GM19372 (cell line): ENCODE results near the gene SOX13.

Experiments used
- ATAC-seq: cut with Tn5 transposase; IDR thresholded peaks from one replicate; pipeline ENCODE4 v1.9.1; 2021; ENCODE audit warnings: mild to moderate bottlenecking, low read depth, moderate library complexity; ENCODE audit not compliant: unreplicated experiment

Gene SOX13

DNA sequence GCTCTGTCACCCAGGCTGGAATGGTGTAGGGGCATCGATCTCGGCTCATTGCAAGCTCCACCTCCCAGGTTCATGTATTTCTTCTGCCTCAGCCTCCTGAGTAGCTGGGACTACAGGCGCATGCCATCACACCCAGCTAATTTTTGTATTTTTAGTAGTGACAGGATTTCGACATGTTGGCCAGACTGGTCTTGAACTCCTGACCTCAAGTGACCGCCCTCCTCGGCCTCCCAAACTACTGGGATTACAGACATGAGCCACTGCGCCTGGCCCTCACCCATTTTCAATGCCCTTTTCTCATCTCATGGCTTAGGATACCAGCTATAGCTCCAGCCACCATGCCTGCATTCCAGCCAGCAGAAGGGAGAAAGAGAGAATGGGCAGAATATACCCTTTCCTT, 12.9 kb upstream of the SOX13 start:
- ATAC-seq, result no peak

DNA sequence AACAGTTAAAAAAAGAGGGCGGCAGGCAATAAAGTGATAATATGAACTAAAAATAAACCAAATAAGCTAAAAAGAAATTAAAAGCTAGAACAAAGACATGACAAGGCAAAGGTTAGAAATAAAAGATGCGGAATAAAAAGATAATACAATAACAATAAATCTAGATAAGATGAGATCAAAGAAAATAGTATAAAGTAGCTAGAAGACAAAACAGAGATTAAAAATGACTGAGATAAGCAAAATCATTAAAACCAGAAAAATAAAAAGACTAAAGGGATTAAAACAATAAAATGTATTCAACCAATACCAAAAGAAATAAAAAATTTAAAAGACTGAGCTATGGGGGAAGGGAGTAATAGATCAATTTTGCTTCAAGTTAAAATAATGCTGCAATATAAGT, 10.8 kb upstream of the SOX13 start:
- ATAC-seq, result no peak

DNA sequence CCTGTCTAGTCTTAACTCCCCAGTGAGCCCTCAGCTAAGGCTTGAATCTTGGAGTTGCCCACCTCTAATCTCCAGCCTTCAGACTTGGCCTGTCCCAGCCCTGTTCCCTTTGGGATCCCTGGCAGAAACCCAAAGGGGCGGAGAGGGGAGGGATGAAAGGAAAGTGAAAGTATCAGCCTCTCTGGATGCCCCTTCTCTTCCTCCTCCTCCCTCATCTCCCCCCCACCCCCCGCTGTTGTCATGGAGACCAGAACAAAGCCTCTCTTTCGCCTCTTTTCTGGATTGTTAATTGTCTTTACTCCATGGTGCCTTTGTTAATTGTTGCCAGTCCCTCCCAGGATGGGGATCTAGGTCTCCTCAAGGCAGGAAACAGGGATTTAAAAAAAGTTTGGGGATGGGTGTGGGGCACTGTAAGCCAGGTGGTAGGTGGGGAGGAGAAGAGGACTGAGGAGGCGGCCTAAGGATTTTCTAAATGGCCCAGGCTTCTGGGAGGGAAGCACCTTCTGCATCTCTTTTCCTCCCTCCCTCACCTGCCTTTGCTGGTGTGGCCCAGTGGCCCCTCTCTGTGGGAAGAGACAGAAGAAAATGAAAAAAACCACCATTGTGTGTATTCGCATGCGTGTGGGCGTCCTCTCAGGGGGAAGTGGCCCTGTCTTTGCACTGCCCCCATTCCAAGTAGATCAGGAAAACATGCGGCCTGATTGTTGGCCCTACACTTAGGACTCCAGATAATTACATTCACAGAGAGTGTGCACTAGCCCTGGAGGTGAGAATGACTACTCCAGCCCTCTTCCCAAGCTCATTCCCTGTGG, 7.5 kb upstream of the SOX13 start:
- ATAC-seq, result no peak

DNA sequence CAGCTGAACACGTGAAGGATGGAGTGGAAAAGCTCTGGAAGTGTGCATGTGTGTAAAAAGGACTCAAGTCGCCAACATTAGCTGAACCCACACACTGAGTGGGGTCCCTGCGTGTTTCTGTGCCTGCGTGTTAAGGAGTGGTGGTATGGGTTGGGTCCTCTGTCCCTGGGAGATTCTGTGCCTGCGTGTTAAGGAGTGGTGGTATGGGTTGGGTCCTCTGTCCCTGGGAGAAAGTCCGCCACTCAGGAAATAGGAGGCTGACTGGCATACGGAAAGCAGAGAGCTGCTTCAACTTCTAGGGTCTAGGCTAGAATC, 7.0 kb upstream of the SOX13 start:
- ATAC-seq, result no peak

GRCh38 chr1:204067935-204068334, 5.0 kb upstream of the SOX13 start:
- no peak for ATAC-seq

DNA sequence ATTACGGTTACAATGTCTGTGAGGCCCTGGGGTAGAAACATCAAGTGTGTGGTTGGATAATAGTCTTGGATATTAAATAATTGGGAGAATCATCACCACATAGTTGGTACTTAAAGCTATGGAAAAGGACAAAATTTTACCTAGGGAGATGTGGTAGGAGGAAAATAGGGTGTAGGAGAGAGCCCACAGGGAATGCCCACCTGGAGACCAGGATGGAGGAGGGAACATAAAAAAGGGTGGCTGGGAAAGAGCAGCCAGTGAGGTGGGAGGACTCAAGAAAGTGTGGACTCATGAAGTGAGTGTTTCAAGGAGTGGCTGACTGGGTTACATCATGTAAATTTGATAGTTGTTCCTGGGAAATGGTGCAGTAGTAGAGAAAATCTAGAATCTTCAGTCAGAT, 3.0 kb upstream of the SOX13 start:
- ATAC-seq, result no peak

GRCh38 chr1:204070895-204071294, 2.0 kb upstream of the SOX13 start:
- no peak for ATAC-seq

GRCh38 chr1:204073837-204074273, 940 bp downstream of the SOX13 start:
- no peak for ATAC-seq

GRCh38 chr1:204074274-204075138, 1.6 kb downstream of the SOX13 start:
- no peak for ATAC-seq

DNA sequence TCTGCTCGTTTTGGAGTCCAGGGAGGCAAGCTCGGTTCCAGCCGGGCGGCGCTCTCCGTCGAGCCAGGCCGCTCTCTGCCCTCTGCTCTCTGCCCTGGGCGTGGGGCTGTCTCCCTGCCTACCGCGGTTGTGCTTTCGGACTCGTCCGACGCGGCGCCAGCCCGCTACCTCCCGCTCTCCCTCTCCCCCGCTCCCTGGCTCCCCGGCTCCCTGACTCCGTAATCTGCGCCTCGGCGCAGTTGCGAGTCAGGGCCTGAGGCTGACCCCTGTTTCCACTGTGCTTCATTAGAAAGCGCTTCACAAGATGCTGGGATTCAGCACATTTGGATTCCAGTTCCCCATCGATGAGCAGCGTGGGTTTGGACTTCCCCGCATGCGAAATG, 2.2 kb downstream of the SOX13 start:
- ATAC-seq, result no peak

GRCh38 chr1:204075890-204076846, 3.3 kb downstream of the SOX13 start:
- ATAC-seq, result no peak

DNA sequence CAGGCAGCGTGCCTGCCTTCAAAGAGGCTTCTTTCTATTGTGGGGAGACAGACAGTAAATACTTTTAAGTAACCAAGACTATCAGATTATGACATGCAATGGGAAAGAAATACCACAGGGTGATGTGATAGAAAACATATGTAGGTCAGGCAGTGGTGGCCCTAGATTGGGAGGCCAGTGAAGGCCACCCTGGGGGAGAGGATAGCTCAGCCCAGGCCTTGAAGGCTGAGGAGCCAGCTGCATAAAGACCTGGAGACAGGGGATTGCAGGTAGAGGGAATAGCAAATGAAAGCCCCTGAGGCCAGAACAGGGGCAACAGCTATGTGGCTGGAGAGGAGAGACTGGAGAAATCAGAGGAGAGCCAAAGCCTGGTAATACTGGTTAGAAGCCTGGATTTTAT, 4.0 kb downstream of the SOX13 start:
- ATAC-seq, result no peak

DNA sequence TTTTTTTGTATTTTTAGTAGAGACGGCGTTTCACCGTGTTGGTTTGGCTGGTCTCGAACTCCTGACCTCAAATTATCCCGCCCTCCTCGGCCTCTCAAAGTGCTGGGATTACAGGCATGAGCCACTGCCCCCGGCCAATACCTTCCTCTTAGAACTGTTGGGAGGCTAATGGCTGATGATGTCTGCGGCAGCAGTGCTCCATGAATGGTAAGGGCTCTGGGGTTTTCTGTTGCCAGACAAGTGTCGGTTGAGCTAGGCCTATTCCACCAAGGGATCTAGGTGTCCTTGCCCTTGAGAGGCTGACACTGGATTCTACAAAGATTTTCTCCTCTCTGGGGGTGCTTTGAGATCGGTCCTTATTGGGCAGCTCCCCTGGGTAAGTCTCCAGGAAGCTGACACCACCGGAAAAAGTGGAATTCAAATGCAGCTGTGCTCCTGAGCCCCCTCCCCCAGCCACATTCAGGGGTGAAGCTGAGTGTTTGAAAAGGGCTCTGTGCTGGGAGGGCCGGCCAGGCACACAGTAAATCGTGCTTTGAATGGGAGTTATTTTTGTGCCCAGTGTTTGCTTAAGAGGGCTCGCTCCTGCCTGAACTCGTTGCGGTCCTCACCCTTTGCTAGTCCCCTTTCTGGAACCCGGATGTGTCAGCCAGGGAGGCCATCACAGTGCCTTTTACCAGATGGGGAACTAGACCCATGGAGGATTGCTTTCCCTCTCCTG, 5.2 kb downstream of the SOX13 start:
- ATAC-seq, result no peak

DNA sequence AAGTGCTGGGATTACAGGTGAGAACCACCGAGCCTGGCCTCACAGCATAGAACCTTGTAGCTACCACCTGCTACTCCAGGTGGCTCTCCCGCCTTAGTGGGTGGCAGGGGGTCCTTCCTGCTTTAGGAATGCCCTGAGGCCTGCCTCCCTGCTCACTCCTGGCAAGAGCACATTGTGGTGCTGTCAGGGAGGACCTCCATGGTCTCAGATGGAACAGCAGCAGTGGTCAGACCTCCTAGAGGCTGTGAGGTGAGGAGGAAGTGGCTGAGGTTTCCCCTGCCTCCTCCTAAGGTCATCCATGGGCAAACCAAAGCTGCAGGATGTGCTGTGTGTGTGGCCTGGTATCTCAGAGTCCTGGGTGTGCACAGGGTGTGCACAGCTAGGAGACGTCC, 6.7 kb downstream of the SOX13 start:
- no peak for ATAC-seq

DNA sequence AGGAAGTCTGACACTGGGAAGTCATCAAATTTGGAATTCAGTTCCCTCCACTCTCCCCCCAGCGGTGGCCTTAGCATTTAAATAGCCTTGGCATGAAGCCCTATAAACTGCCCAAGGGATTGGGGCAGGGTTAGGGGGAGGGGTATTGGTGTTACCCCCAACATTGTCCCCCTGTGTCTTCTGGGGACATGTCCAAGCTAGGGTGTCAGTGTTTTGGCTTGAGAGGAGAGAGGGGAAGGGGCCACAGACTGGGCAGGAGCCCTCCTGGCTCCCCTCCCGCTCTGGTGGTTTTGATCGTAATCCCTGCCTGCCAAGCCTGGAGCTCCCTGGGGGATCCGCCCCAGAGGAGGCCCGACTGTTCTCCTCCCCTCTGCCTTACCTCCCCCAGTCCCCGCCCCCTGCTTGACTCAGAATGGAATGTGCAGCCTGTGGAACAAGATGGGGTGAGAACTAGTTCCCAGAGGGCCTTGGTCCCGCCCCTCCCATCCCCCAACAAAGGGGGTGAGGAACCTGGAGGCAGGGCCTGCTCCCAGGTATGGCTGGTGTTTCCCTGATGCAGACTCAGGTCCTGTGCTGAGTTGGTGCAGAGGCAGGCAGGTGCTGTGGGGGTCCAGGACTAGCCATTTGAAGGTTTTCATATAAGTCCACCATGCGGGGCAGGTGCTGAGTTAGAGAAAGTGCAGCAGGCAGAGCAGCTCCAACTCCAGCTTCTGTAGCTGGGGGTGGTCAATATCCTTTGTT, 7.4 kb downstream of the SOX13 start:
- ATAC-seq, result no peak

GRCh38 chr1:204081164-204081790, 8.4 kb downstream of the SOX13 start:
- no peak for ATAC-seq

DNA sequence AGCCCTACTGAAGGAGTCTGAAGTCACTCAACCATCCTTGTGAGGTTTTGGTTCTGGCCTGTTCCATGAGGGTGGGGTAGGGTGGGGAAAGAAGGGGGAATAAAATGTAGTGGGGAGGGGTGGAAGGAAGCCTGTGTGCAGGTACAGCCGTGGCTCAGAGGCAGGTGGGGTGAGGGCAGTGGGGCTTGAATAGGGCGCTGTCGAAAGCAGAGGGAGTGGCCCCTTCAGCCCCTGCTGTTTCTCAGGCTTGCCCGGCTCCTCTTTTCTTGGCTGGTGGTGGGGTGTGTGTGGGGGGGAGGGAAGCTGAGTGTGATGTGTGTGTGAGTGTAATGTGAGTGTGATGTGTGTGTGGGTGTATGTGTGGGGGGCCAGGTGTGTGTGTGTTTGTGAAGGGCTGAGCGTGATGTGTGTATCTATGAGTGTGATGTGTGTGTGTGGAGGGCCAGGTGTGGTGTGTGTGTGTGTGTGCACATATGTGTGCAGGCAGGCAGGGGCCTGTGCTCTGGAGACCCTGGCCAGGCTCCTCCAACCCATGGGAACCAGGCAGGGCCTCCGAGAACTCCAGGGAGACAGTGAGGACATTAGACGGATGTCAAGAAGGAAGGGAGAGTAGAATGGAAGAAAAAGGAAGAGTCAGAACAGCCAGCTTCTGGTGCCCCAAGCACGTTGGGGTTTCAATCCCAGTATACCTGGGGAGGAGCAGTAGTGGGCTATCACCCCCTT, 9.0 kb downstream of the SOX13 start:
- ATAC-seq, result no peak

DNA sequence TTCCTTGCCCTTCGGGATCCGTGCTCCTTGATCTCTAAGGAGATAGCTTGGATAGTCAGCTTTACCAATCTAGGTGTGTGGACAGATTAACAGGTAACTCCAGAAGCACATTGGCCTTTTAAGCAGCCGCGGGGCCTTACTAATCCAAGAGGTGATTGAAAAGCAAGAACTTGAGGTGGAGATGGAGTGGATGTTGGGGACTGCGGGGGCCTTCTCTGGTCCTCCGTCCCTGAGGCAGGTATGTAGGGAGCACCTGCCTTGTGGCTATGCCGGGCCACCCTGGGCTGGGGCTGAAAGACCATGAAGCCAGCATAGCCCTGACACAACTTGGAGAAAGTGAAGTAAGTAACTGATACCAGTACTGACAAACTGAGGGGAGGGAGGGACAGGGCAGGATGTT, 10.6 kb downstream of the SOX13 start:
- ATAC-seq, result no peak
